Thoracic aorta (tissue), 2 donors: ENCODE results near the gene ARHGEF18. TPM values are rescaled to one million over a fixed set of nuclear protein-coding genes. Genes with fewer than 3 reads are reported as not detected.

ENCODE experiments used
- ATAC-seq: fragments of 150-250 bp; one replicate; pipeline ENCODE4 v1.8.0; 2017; ENCODE audit warnings: low read depth; ENCODE audit not compliant: insufficient number of reproducible peaks, low FRiP score
- DNase-seq: peaks from one replicate; pipeline ENCODE4 v3.0.0-alpha.2; 2020; ENCODE audit warnings: low spot score
- H3K27ac ChIP-seq, 2 donors: fragments of 200-600 bp; sonication (generic); 1 replicate in 1 of 2; 2 replicates in 1 of 2; pipeline ENCODE4 v1.5.1; 2016; ENCODE audit warnings: mild to moderate bottlenecking in 2 of 2, moderate library complexity in 2 of 2
- H3K27me3 ChIP-seq: fragments of 200-600 bp; sonication (generic); replicated peaks from 2 replicates; pipeline ENCODE4 v1.6.0; 2016; ENCODE audit warnings: mild to moderate bottlenecking; ENCODE audit not compliant: insufficient read depth
- H3K36me3 ChIP-seq: fragments of 200-600 bp; sonication (generic); one replicate; pipeline ENCODE4 v1.5.1; 2016
- H3K4me1 ChIP-seq, 2 donors: fragments of 200-600 bp; sonication (generic); 1 replicate in 1 of 2; 2 replicates in 1 of 2; pipeline versions ENCODE4 v1.5.1 to v1.6.0; 2016; ENCODE audit warnings: low read depth in 2 of 2, mild to moderate bottlenecking in 1 of 2; ENCODE audit not compliant: control insufficient read depth in 1 of 2
- H3K4me3 ChIP-seq: fragments of 200-600 bp; sonication (generic); 2 replicates; pipeline ENCODE4 v1.5.1; 2016; ENCODE audit warnings: mild to moderate bottlenecking
- H3K9me3 ChIP-seq: fragments of 200-600 bp; sonication (generic); 2 replicates; pipeline ENCODE4 v1.5.1; 2016
- CTCF ChIP-seq: fragments of 200-600 bp; sonication (generic); IDR thresholded peaks from one replicate; pipeline ENCODE4 v1.5.1; 2019; ENCODE audit warnings: antibody characterized with exemption
- total RNA-seq, 2 donors: library from RNA; depleted of rRNA; stranded (reverse); fragments of >200 nt; gene quantifications; one replicate each; pipeline versions ENCODE4 v1.1.0 to v1.2.3, GENCODE V29; 2016

The ARHGEF18 gene
- total RNA-seq, 2 donors from 2014 or later: 21.8 to 22.7 TPM

- Histone ChIP-seq H3K36me3 (no peaks in the 10 kb centered on the region), H3K4me1 (no peaks in the 10 kb centered on the region), H3K27ac (no peak overlapping the region), H3K9me3 (no peaks in the 10 kb centered on the region), H3K4me3 (no peak overlapping the region), H3K27me3 (no peaks in the 10 kb centered on the region)
- no peak for TF ChIP-seq CTCF
- ATAC-seq (no peak), DNase-seq (no peak)
Observed at GRCh38 chr19:7382694-7383093, 34.0 kb downstream of the ARHGEF18 start.

GRCh38 chr19:7383284-7383683 lies 34.5 kb downstream of the ARHGEF18 start:
- no peak for TF ChIP-seq CTCF
- H3K4me3 ChIP-seq: no peak overlapping the region
- ATAC-seq (no peak), DNase-seq (no peak)
- no peaks in the 10 kb centered on the region for H3K36me3 ChIP-seq
- no peaks in the 10 kb centered on the region for H3K4me1 ChIP-seq
- no peak overlapping the region for H3K27ac ChIP-seq
- no peaks in the 10 kb centered on the region for H3K27me3 ChIP-seq
- H3K9me3 ChIP-seq: no peaks in the 10 kb centered on the region

GRCh38 chr19:7385062-7385461 lies 36.3 kb downstream of the ARHGEF18 start:
- no peak for TF ChIP-seq CTCF
- Histone ChIP-seq H3K9me3 (no peaks in the 10 kb centered on the region), H3K27ac (no peak overlapping the region), H3K4me1 (no peaks in the 10 kb centered on the region), H3K4me3 (no peak overlapping the region), H3K27me3 (no peaks in the 10 kb centered on the region), H3K36me3 (no peaks in the 10 kb centered on the region)
- no peak for DNase-seq
- ATAC-seq: no peak

GRCh38 chr19:7386308-7386707 lies 37.6 kb downstream of the ARHGEF18 start:
- DNase-seq (no peak), ATAC-seq (no peak)
- Histone ChIP-seq H3K4me1 (no peaks in the 10 kb centered on the region), H3K27ac (no peak overlapping the region), H3K27me3 (no peaks in the 10 kb centered on the region), H3K36me3 (no peaks in the 10 kb centered on the region), H3K4me3 (no peak overlapping the region), H3K9me3 (no peaks in the 10 kb centered on the region)
- no peak for TF ChIP-seq CTCF

- ATAC-seq (no peak), DNase-seq (no peak)
- Histone ChIP-seq H3K4me1 (no peaks in the 10 kb centered on the region), H3K4me3 (no peak overlapping the region), H3K27me3 (no peaks in the 10 kb centered on the region), H3K27ac (no peak overlapping the region), H3K36me3 (no peaks in the 10 kb centered on the region), H3K9me3 (no peaks in the 10 kb centered on the region)
- no peak for TF ChIP-seq CTCF
Observed at GRCh38 chr19:7386769-7387168, 38.0 kb downstream of the ARHGEF18 start.
